NK-92 (cell line): ENCODE results near the gene CDX2.

Experiments used
- DNase-seq: peaks from one replicate; lab custom pipeline; 2025; ENCODE audit not compliant: unreplicated experiment; lab: John Stamatoyannopoulos, UW

The CDX2 gene

GRCh38 chr13:27979001-27979643 lies 10.0 kb upstream of the CDX2 start:
- DNase-seq = no peak

GRCh38 chr13:27978301-27978968 lies 9.3 kb upstream of the CDX2 start:
- no peak for DNase-seq

- DNase-seq = no peak
Measured at GRCh38 chr13:27977476-27978300, 8.6 kb upstream of the CDX2 start.

GRCh38 chr13:27976362-27977091 lies 7.4 kb upstream of the CDX2 start:
- no peak for DNase-seq

- no peak for DNase-seq
Measured at GRCh38 chr13:27975564-27976361, 6.6 kb upstream of the CDX2 start.

- no peak for DNase-seq
Measured at GRCh38 chr13:27973961-27974662, 5.0 kb upstream of the CDX2 start.

- DNase-seq = no peak
Measured at GRCh38 chr13:27973291-27973690, 4.2 kb upstream of the CDX2 start.

GRCh38 chr13:27972478-27972820 lies 3.3 kb upstream of the CDX2 start:
- DNase-seq = no peak

GRCh38 chr13:27971776-27972477 lies 2.8 kb upstream of the CDX2 start:
- no peak for DNase-seq

GRCh38 chr13:27971236-27971645 lies 2.1 kb upstream of the CDX2 start:
- no peak for DNase-seq

- no peak for DNase-seq
Measured at GRCh38 chr13:27970382-27971235, 1.5 kb upstream of the CDX2 start.

GRCh38 chr13:27969866-27970229 lies 733 bp upstream of the CDX2 start:
- DNase-seq = no peak

GRCh38 chr13:27968316-27969081 lies 616 bp downstream of the CDX2 start:
- DNase-seq = no peak

- DNase-seq = no peak
Measured at GRCh38 chr13:27967736-27968315, 1.3 kb downstream of the CDX2 start.

GRCh38 chr13:27967203-27967735 lies 1.8 kb downstream of the CDX2 start:
- no peak for DNase-seq

GRCh38 chr13:27966641-27967202 lies 2.4 kb downstream of the CDX2 start:
- no peak for DNase-seq
